Psoas muscle (tissue), 8 donors: ENCODE measurements around the gene AQP6. TPM values are rescaled to one million over a fixed set of nuclear protein-coding genes. Genes with fewer than 3 reads are reported as not detected.
A peak's percentile ranks its signal among the peaks of the same experiment; 100 is the strongest.

Source experiments
- ATAC-seq, 4 donors: fragments of 200-7000 bp; cut with Tn5 transposase; one replicate each; pipeline ENCODE4 v1.9.1; 2020; ENCODE audit warnings: moderate library complexity in 3 of 4, mild to moderate bottlenecking in 2 of 4
- DNase-seq, 2 donors: peaks; one replicate each; pipeline ENCODE4 v3.0.0-alpha.2; 2020
- H3K27ac ChIP-seq: fragments of 200-600 bp; one replicate; pipeline ENCODE4 v1.8.0; 2022
- H3K27me3 ChIP-seq, 3 donors: fragments of 200-600 bp in 1 of 3; one replicate each; pipeline versions ENCODE4 v1.6.1 to v1.8.0; 2013 to 2022; ENCODE audit warnings: low read length in 2 of 3, mild to moderate bottlenecking in 2 of 3, moderate library complexity in 1 of 3; ENCODE audit not compliant: insufficient read depth in 3 of 3
- H3K36me3 ChIP-seq, 2 donors: fragments of 200-600 bp in 1 of 2; one replicate each; pipeline versions ENCODE4 v1.6.1 to v1.8.0; 2013 to 2022; ENCODE audit warnings: low read depth in 1 of 2, mild to moderate bottlenecking in 1 of 2, moderate library complexity in 1 of 2; ENCODE audit not compliant: insufficient read depth in 1 of 2
- H3K4me1 ChIP-seq: fragments of 200-600 bp; one replicate; pipeline ENCODE4 v1.8.0; 2022
- H3K4me3 ChIP-seq: fragments of 200-600 bp; one replicate; pipeline ENCODE4 v1.8.0; 2022; ENCODE audit warnings: mild to moderate bottlenecking
- H3K9me3 ChIP-seq: fragments of 200-600 bp; one replicate; pipeline ENCODE4 v1.8.0; 2022
- CTCF ChIP-seq: fragments of 200-600 bp; IDR thresholded peaks from one replicate; pipeline ENCODE4 v1.8.0; 2022; ENCODE audit warnings: antibody characterized with exemption
- WGBS, 3 donors: extraction: QIAGEN DNeasy Blood & Tissue Kit; methylation state at CpG; one replicate each; pipeline versions ENCODE4 v1.1.6 to v1.1.7; 2013; 5-methylcytosine and 5-hydroxymethylcytosine counted together
- intact Hi-C, 2 donors: fragments of 100-400 bp; cut with DNase I; formaldehyde crosslinking; loops; one replicate each; pipeline versions ENCODE4 v1.11.0 to v1.14.2; 2022
- polyA plus RNA-seq, 3 donors: library from polyadenylated mRNA; stranded (reverse); fragments of 200-250 nt; gene quantifications; one replicate each; pipeline ENCODE4 v1.2.3, GENCODE V29; 2013
- total RNA-seq, 4 donors: library from RNA; stranded (reverse); fragmentation: NEBNext Ultra II Directional in 2 of 4; extraction: Animal tissue kit (Norgen Biotek cat#: 25700) in 2 of 4; gene quantifications; one replicate each; pipeline versions ENCODE4 v1.2.1 to v1.2.4, GENCODE V29; 2021 to 2023
- donor health status: healthy with polysubstance abuse.
- donor health status: DM: no; HTN: no; CAD: no; lungs with moderate emphysema.
- donor health status: Bipolar disorder and iron deficiency.
- donor health status: healthy.
- donor health status: DM: yes; HTN: yes; CAD: no.
- donor health status: DM: no; HTN: no; CAD: no.
- donor health status: DM: no; HTN: no; CAD: no.
- donor health status: DM: yes; HTN: yes; CAD: no.

Gene AQP6
- total and polyA plus RNA-seq, 7 donors = 0.04 TPM; not detected in 6

GRCh38 chr12:49979791-49980190 is 7.0 kb downstream of the AQP6 start:
- no peak for ATAC-seq
- no peak for TF ChIP-seq CTCF
- no peaks in the 10 kb centered on the region for H3K27me3 ChIP-seq
- intact Hi-C loops = loop anchor here in 1 of 2 donors (10.0 kb wide), 1 partner anchor 195 kb away; no protein-coding TSS in a partner anchor
- H3K4me1 ChIP-seq = no peaks in the 10 kb centered on the region
- no peak overlapping the region for H3K4me3 ChIP-seq
- no peak for DNase-seq
- 83 to 95% (median 88%) methylated on average over 3 of the region's 3 CpGs for WGBS, 3 donors
- H3K27ac ChIP-seq = no peak overlapping the region
- no peaks in the 10 kb centered on the region for H3K36me3 ChIP-seq
- H3K9me3 ChIP-seq = no peaks in the 10 kb centered on the region

- Histone ChIP-seq H3K27ac (no peak overlapping the region), H3K4me3 (no peak overlapping the region), H3K4me1 (no peaks in the 10 kb centered on the region), H3K36me3 (no peaks in the 10 kb centered on the region), H3K27me3 (no peaks in the 10 kb centered on the region), H3K9me3 (no peaks in the 10 kb centered on the region)
- WGBS, 3 donors = 94 to 96% (median 95%) methylated on average over 10 of the region's 10 CpGs
- intact Hi-C loops = no loop called here
- TF ChIP-seq CTCF = no peak
- peak in 1 of 2 donors; percentile 21 for DNase-seq
- ATAC-seq = no peak
Measured at GRCh38 chr12:49980501-49981349, 8.0 kb downstream of the AQP6 start.

GRCh38 chr12:49982246-49983087 is 9.7 kb downstream of the AQP6 start:
- no peak for ATAC-seq
- Histone ChIP-seq H3K36me3 (no peaks in the 10 kb centered on the region), H3K9me3 (no peaks in the 10 kb centered on the region), H3K4me1 (no peaks in the 10 kb centered on the region), H3K27ac (no peak overlapping the region), H3K4me3 (no peak overlapping the region), H3K27me3 (no peaks in the 10 kb centered on the region)
- no peak for TF ChIP-seq CTCF
- intact Hi-C loops = no loop called here
- WGBS, 3 donors = 88 to 93% (median 90%) methylated on average over 7 of the region's 7 CpGs
- no peak for DNase-seq

- intact Hi-C loops = no loop called here
- Histone ChIP-seq H3K36me3 (no peaks in the 10 kb centered on the region), H3K9me3 (no peaks in the 10 kb centered on the region), H3K4me3 (no peak overlapping the region), H3K27me3 (no peaks in the 10 kb centered on the region), H3K27ac (no peak overlapping the region), H3K4me1 (no peaks in the 10 kb centered on the region)
- no peak for DNase-seq
- peak in 1 of 4 donors; percentile 57 for ATAC-seq
- TF ChIP-seq CTCF = no peak
- WGBS, 3 donors = 4 to 13% (median 9%) methylated on average over 8 of the region's 8 CpGs
Measured at GRCh38 chr12:49983892-49984291, 11.1 kb downstream of the AQP6 start.
